ENCODE data around the gene SUMO3.

SUMO3 gene

GRCh38 chr21:44801468-44802395, 16.1 kb downstream of the SUMO3 start, which contains the start of gene UBE2G2:
UBE2G2 (minus strand) TSS chr21:44801820; CDS start chr21:44801748, 72 bp downstream.
- DNase-seq, result peak; percentile 72 to 86 (median 81)

GRCh38 chr21:44800971-44801467, 16.8 kb downstream of the SUMO3 start:
- peak in 2 of 5 donors; percentile 23 to 38 for DNase-seq

- peak in 1 of 5 donors; percentile 15 for DNase-seq
Observed at GRCh38 chr21:44800103-44800502, 17.8 kb downstream of the SUMO3 start.

GRCh38 chr21:44799646-44800045, 18.2 kb downstream of the SUMO3 start:
- DNase-seq, result no peak

GRCh38 chr21:44797775-44798174, 20.1 kb downstream of the SUMO3 start:
- no peak for DNase-seq

GRCh38 chr21:44795342-44795741, 22.5 kb downstream of the SUMO3 start:
- DNase-seq, result no peak

GRCh38 chr21:44793592-44794374, 24.1 kb downstream of the SUMO3 start:
- no peak for DNase-seq

- DNase-seq, result peak in 4 of 5 donors; percentile 33 to 62 (median 48)
Observed at GRCh38 chr21:44792702-44793591, 24.9 kb downstream of the SUMO3 start.

- no peak for DNase-seq
Observed at GRCh38 chr21:44791993-44792392, 25.9 kb downstream of the SUMO3 start.

- no peak for DNase-seq
Observed at GRCh38 chr21:44791246-44791645, 26.6 kb downstream of the SUMO3 start.

GRCh38 chr21:44790368-44790767, 27.5 kb downstream of the SUMO3 start:
- DNase-seq, result no peak

- no peak for DNase-seq
Observed at GRCh38 chr21:44789880-44790279, 28.0 kb downstream of the SUMO3 start.

- no peak for DNase-seq
Observed at GRCh38 chr21:44785620-44786335, 32.1 kb downstream of the SUMO3 start.

- DNase-seq, result no peak
Observed at GRCh38 chr21:44784810-44785209, 33.1 kb downstream of the SUMO3 start.

GRCh38 chr21:44783020-44783696, 34.7 kb downstream of the SUMO3 start:
- no peak for DNase-seq

- no peak for DNase-seq
Observed at GRCh38 chr21:44780767-44781459, 36.9 kb downstream of the SUMO3 start.

- DNase-seq, result no peak
Observed at GRCh38 chr21:44780137-44780502, 37.7 kb downstream of the SUMO3 start.

GRCh38 chr21:44779417-44780136, 38.3 kb downstream of the SUMO3 start:
- no peak for DNase-seq

GRCh38 chr21:44778983-44779382, 38.9 kb downstream of the SUMO3 start:
- DNase-seq, result no peak

GRCh38 chr21:44778499-44778911, 39.4 kb downstream of the SUMO3 start:
- no peak for DNase-seq

Measured in T-helper 1 cell (primary cell).